HG02798 (cell line): ENCODE results near the gene FAM83C.

Experiments used
- ATAC-seq: cut with Tn5 transposase; IDR thresholded peaks from one replicate; pipeline ENCODE4 v1.9.1; 2021; ENCODE audit warnings: mild to moderate bottlenecking; ENCODE audit not compliant: unreplicated experiment, poor library complexity

FAM83C gene

GRCh38 chr20:35243986-35244385 lies 48.2 kb downstream of the FAM83C start:
- ATAC-seq, result no peak

GRCh38 chr20:35243317-35243716 lies 48.9 kb downstream of the FAM83C start:
- no peak for ATAC-seq

GRCh38 chr20:35240811-35241293 lies 51.4 kb downstream of the FAM83C start:
- no peak for ATAC-seq

GRCh38 chr20:35240083-35240810 lies 52.0 kb downstream of the FAM83C start:
- no peak for ATAC-seq

- ATAC-seq, result no peak
Observed at GRCh38 chr20:35238735-35239134, 53.5 kb downstream of the FAM83C start.

- ATAC-seq, result no peak
Observed at GRCh38 chr20:35238170-35238569, 54.1 kb downstream of the FAM83C start.

GRCh38 chr20:35237486-35237885 lies 54.7 kb downstream of the FAM83C start:
- ATAC-seq, result no peak

GRCh38 chr20:35235881-35236280 lies 56.3 kb downstream of the FAM83C start:
- ATAC-seq, result no peak
